WI38 (cell line): ENCODE data around the gene RIPOR3.

Experiments
- H3K4me3 ChIP-seq: 2 replicates; pipeline ENCODE4 v1.5.1; 2011; ENCODE audit warnings: low read depth, mild to moderate bottlenecking, control low read depth, low read length
- CTCF ChIP-seq: IDR thresholded peaks from 2 replicates; pipeline ENCODE4 v1.5.1; 2012; ENCODE audit warnings: low read depth, mild to moderate bottlenecking, control low read depth, low read length

RIPOR3 gene

DNA sequence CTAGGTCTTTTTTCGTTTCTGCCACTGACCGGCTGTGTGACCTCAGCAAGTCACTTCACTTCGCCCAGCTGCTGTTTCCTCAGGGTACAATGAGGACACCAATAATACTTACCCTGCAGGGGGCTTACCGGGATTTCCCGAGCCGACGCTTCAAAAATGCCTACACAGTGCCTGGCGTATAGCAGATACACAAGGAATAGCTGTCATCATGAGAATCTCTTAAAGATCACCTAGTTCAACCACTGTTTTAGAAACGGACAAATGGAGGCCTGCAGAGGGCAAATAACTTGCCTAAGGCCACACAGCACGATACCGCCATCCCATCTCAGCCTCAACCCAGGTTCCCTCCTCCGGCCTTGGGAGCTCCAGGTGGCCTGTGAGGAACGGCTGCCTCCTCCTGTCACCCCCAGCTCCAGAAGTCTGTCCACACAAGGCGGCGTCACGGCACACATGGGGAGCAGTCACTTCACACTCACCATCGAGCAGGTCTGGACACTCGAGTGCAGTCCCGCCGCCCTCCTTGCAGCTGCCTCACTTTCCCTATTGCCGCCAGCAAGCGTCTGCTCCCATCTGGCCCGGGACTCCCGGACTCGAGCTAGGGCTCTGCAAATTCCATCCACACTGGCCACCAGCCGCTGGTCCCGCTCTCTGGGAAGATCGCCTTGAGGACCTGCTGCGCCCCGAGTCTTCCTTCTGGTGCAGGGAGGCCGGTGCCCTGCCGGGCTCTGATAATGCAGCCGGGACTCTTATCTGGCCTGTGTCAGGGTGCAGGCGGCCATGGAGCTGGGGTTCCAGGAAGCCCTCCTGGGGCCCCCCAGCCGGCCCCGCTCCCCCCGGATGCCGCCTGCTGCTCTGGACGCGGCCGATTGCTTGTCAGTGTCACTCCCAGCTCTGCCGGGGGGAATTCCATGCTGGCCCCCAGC, at the start of gene RIPOR3:
Gene RIPOR3, minus strand, starts transcription at position 893 of the 923 bp plus-strand sequence. Its CDS starts 414 bp downstream, at position 479.
- TF ChIP-seq CTCF: no peak
- H3K4me3 ChIP-seq: peak within 1 kb of the TSS; percentile 66

DNA sequence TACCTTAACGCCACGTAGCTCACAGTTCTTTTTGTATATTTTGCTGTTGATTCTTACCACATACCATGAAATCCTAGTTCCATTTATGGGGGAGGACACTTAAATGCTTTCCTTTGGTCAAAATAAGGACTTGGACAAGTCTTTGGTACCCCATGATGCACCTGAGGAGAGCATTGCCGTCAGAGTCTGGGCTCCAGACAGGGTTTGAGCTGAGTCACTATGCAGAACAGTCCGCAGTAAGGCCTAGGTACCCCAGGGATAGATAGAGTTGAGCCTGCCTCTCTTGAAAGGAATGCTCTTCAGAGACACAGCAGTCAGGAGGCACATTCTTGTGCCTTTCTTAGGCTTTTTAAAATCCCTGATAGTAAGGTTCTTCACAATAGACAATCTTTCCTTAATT, 46.0 kb upstream of the RIPOR3 start:
- TF ChIP-seq CTCF: no peak
- H3K4me3 ChIP-seq: no peak overlapping the region

- no peak for TF ChIP-seq CTCF
- no peak overlapping the region for H3K4me3 ChIP-seq
Observed at GRCh38 chr20:50735813-50736212, 44.5 kb upstream of the RIPOR3 start.

GRCh38 chr20:50734730-50735679, 43.7 kb upstream of the RIPOR3 start:
- no peak overlapping the region for H3K4me3 ChIP-seq
- no peak for TF ChIP-seq CTCF

DNA sequence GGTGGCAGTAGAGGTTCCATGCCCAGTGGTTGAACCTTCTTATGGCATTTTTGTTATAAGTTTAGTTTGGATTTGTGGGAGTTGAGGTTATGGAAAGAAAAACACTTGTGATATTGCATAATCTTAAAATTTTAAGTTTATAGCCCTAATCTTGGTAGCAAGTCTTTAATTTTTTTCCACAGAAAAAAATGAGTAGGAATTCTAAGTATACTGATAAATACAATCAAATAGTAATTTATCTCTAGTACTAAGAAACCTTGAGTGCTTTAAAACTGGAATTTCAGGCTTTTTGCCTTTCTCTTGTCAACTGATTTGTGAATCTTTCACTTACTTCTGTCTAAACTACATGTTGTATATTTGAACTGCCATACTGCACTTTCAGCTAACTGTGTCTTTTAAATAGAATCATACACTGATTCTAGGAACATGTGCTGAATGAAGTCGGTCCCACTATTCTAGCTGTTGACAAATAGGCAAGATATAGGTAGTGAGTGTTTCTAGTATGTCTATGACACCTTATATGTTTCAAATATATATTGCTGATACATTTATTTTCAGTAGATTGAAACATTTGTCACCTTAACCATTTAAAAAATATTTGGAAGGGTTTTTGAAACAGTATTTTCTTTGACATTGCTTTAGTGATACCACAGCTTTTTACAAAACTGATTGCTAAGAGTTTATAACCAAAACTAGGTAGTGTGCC, 42.5 kb upstream of the RIPOR3 start:
- no peak for TF ChIP-seq CTCF
- no peak overlapping the region for H3K4me3 ChIP-seq

DNA sequence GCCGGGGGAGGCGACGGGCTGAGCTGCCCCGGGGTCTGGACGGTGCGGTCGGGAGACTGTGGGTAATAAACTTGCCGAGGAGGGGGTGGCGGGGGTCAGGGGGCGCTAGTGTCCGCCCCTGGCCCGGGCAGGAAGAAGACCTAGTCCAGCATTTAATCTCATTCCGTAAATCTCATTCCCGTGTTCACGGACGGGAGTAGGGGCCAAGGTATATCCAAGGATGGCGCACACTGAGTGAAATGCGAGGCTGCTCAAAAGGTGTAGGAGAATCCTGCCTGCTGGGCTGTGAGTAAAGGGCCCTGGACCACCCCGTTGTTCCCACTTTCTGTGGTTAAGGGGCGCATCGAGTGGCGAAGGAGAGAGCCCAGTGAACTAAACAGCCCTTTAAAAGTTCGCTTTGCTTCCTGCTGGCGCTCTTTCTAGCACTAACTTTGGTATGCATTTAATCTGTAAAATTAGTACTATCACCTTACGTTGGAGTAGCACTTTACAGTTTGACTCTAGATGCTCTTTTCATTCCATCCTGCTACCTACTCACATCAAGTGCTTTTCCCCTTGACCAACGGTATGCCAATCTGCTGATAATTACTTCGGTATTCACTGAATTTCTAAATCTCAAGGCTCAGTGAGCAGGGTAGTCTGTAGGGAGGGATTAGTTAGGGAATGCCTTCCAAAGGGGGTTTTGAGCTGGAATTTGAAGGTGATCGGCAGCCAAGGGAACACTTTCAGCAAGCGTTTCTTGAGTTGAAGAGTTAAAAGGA, 40.8 kb upstream of the RIPOR3 start:
- TF ChIP-seq CTCF: no peak
- H3K4me3 ChIP-seq: peak overlapping the region; percentile 77
